CD14-positive monocyte (primary cell): Measurements from ENCODE around the gene DYRK3. TPM values are rescaled to one million over a fixed set of nuclear protein-coding genes. Genes with fewer than 3 reads are reported as not detected.

ENCODE experiments used
- DNase-seq, 3 donors: peaks; one replicate each; pipeline ENCODE4 v3.0.0-alpha.2; 2011 to 2022
- H2AFZ ChIP-seq: 2 replicates; pipeline ENCODE4 v1.6.0; 2012; ENCODE audit warnings: mild to moderate bottlenecking, low read depth, low read length, inconsistent platforms; ENCODE audit not compliant: insufficient read depth, poor library complexity, severe bottlenecking
- H3K27ac ChIP-seq, 2 donors: 1 replicate in 1 of 2; 2 replicates in 1 of 2; pipeline ENCODE4 v1.5.1; 2012 to 2013; ENCODE audit warnings: low read length in 2 of 2, control low read depth in 1 of 2, inconsistent platforms in 1 of 2, low read depth in 1 of 2, mild to moderate bottlenecking in 1 of 2
- H3K27me3 ChIP-seq, 2 donors: one replicate each; pipeline versions ENCODE4 v1.6.0 to v1.6.1; 2011 to 2013; ENCODE audit warnings: low read length in 2 of 2; ENCODE audit not compliant: control insufficient read depth in 2 of 2, insufficient read depth in 2 of 2
- H3K36me3 ChIP-seq, 2 donors: replicated peaks in 1 of 2; 1 replicate in 1 of 2; 2 replicates in 1 of 2; pipeline versions ENCODE4 v1.5.1 to v1.6.1; 2012 to 2013; ENCODE audit warnings: low read length in 2 of 2, control low read depth in 1 of 2, inconsistent platforms in 1 of 2, mild to moderate bottlenecking in 1 of 2; ENCODE audit not compliant: insufficient read depth in 2 of 2, control insufficient read depth in 1 of 2
- H3K4me1 ChIP-seq, 2 donors: 1 replicate in 1 of 2; 2 replicates in 1 of 2; pipeline versions ENCODE4 v1.5.1 to v1.6.1; 2012 to 2013; ENCODE audit warnings: low read length in 2 of 2, control low read depth in 1 of 2, inconsistent platforms in 1 of 2, mild to moderate bottlenecking in 1 of 2, moderate library complexity in 1 of 2; ENCODE audit not compliant: insufficient read depth in 2 of 2, control insufficient read depth in 1 of 2
- H3K4me2 ChIP-seq: replicated peaks from 2 replicates; pipeline ENCODE3; 2012; ENCODE audit warnings: low read length, moderate library complexity, mild to moderate bottlenecking; ENCODE audit not compliant: poor library complexity, severe bottlenecking; ENCODE audit errors: extremely low read depth
- H3K4me3 ChIP-seq, 3 experiments: fragments of 200-600 bp in 1 of 3; sonication (generic) in 1 of 3; replicated peaks in 1 of 3; 1 replicate in 2 of 3; 2 replicates in 1 of 3; pipeline ENCODE4 v1.5.1; 2011 to 2013; ENCODE audit warnings: low read length in 3 of 3, mild to moderate bottlenecking in 3 of 3, control low read depth in 2 of 3, low read depth in 2 of 3, inconsistent platforms in 1 of 3, moderate library complexity in 1 of 3
- H3K79me2 ChIP-seq: 2 replicates; pipeline ENCODE4 v1.6.0; 2012; ENCODE audit warnings: mild to moderate bottlenecking, control low read depth, inconsistent platforms, low read length, moderate library complexity; ENCODE audit not compliant: insufficient read depth
- H3K9ac ChIP-seq: 2 replicates; pipeline ENCODE4 v1.6.0; 2017; ENCODE audit warnings: low read length, mild to moderate bottlenecking; ENCODE audit not compliant: insufficient read depth, poor library complexity, severe bottlenecking
- H3K9me3 ChIP-seq, 2 donors: replicated peaks in 1 of 2; 1 replicate in 1 of 2; 2 replicates in 1 of 2; pipeline versions ENCODE4 v1.5.1 to v1.6.1; 2012 to 2013; ENCODE audit warnings: low read length in 2 of 2, control low read depth in 1 of 2; ENCODE audit not compliant: control insufficient read depth in 1 of 2, insufficient read depth in 1 of 2
- H4K20me1 ChIP-seq: 2 replicates; pipeline ENCODE4 v1.6.0; 2012; ENCODE audit warnings: mild to moderate bottlenecking, low read length, control low read depth, moderate library complexity; ENCODE audit not compliant: insufficient read depth
- H3K27ac Mint-ChIP-seq, 7 donors: one replicate each; pipeline ENCODE4 v1.8.0; 2020; ENCODE audit warnings: mild to moderate bottlenecking in 7 of 7, mixed read lengths in 7 of 7, moderate library complexity in 6 of 7, inconsistent platforms in 2 of 7
- H3K27me3 Mint-ChIP-seq, 3 donors: one replicate each; pipeline ENCODE4 v1.8.0; 2021 to 2022; ENCODE audit warnings: low read depth in 3 of 3, mild to moderate bottlenecking in 3 of 3, mixed read lengths in 3 of 3, moderate library complexity in 3 of 3, inconsistent platforms in 1 of 3
- H3K36me3 Mint-ChIP-seq, 2 donors: one replicate each; pipeline ENCODE4 v1.8.0; 2020; ENCODE audit warnings: mixed read lengths in 2 of 2, inconsistent platforms in 1 of 2, mild to moderate bottlenecking in 1 of 2
- H3K4me1 Mint-ChIP-seq: one replicate; pipeline ENCODE4 v1.8.0; 2020; ENCODE audit warnings: mild to moderate bottlenecking, mixed read lengths
- H3K4me3 Mint-ChIP-seq, 2 donors: one replicate each; pipeline ENCODE4 v1.8.0; 2020; ENCODE audit warnings: mild to moderate bottlenecking in 2 of 2, mixed read lengths in 2 of 2, moderate library complexity in 1 of 2
- H3K9me3 Mint-ChIP-seq, 7 donors: one replicate each; pipeline ENCODE4 v1.8.0; 2020 to 2022; ENCODE audit warnings: mixed read lengths in 7 of 7, mild to moderate bottlenecking in 6 of 7, moderate library complexity in 6 of 7, inconsistent platforms in 2 of 7
- WGBS: methylation state at CpG from one replicate; pipeline ENCODE4 v1.1.5; 2013; ENCODE audit warnings: missing lambda C conversion rate; ENCODE audit not compliant: insufficient coverage; 5-methylcytosine and 5-hydroxymethylcytosine counted together
- intact Hi-C, 2 donors: fragments of 100-400 bp; cut with micrococcal nuclease; formaldehyde crosslinking; loops; one replicate each; pipeline versions ENCODE4 v1.15.0 to v1.15.1; 2023
- polyA plus RNA-seq, 3 donors: library from polyadenylated mRNA; depleted of rRNA in 1 of 3; unstranded in 2 of 3; stranded (reverse) in 1 of 3; fragments of 300-500 nt in 2 of 3; fragments of >200 nt in 1 of 3; fragmentation: Illumina TruSeq in 2 of 3; gene quantifications; 1 replicate in 2 of 3; 2 replicates in 1 of 3; pipeline ENCODE4 v1.2.3, GENCODE V29; 2012 to 2021
- TF ChIP-seq, protein P1 (sequence below): fragments of 200-600 bp; IDR thresholded peaks from one replicate; pipeline ENCODE4 v1.8.0; 2022; ENCODE audit warnings: antibody characterized with exemption, mild to moderate bottlenecking

Gene DYRK3
- polyA plus RNA-seq, 3 donors, result 0.13 TPM; not detected in 2

DNA sequence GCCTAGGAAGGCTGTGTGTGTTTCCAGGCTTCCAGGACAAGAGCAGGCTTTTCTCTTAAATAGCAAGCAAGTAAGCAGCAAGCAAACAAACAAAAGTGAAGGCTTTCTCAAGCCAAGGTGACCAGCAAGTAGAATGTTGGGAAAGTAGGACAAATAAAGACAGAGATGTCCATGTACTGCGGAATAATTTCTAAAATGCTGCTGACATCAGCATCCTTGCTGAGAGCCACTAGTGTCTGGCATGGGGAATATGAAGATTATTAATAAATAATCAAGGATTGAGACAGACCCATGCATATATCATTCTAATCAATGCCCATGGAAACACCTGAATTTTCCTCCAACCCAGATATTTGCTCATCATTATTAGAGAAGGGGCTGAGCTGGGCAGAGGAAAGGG, 6.4 kb upstream of the DYRK3 start:
- Mint-ChIP-seq H3K4me3 (no peak overlapping the region), H3K9me3 (peaks cover 0 to 2% (median 0%) of the 10 kb centered on the region in 7 donors), H3K36me3 (no peaks in the 10 kb centered on the region), H3K27ac (peak overlapping the region in 1 of 7 donors; percentile 46), H3K27me3 (peaks cover 4 to 5% (median 4%) of the 10 kb centered on the region in 3 donors), H3K4me1 (peaks cover 7% of the 10 kb centered on the region)
- TF ChIP-seq, protein P1, sequence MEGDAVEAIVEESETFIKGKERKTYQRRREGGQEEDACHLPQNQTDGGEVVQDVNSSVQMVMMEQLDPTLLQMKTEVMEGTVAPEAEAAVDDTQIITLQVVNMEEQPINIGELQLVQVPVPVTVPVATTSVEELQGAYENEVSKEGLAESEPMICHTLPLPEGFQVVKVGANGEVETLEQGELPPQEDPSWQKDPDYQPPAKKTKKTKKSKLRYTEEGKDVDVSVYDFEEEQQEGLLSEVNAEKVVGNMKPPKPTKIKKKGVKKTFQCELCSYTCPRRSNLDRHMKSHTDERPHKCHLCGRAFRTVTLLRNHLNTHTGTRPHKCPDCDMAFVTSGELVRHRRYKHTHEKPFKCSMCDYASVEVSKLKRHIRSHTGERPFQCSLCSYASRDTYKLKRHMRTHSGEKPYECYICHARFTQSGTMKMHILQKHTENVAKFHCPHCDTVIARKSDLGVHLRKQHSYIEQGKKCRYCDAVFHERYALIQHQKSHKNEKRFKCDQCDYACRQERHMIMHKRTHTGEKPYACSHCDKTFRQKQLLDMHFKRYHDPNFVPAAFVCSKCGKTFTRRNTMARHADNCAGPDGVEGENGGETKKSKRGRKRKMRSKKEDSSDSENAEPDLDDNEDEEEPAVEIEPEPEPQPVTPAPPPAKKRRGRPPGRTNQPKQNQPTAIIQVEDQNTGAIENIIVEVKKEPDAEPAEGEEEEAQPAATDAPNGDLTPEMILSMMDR, result no peak
- no peaks in the 10 kb centered on the region for H3K79me2 ChIP-seq
- H3K9me3 ChIP-seq, result no peaks in the 10 kb centered on the region
- H3K36me3 ChIP-seq, result no peaks in the 10 kb centered on the region
- H3K9ac ChIP-seq, result no peak overlapping the region
- intact Hi-C loops, result loop anchor here in 1 of 2 donors (10.0 kb wide), 1 partner anchor 186 kb away; no protein-coding TSS in a partner anchor
- peaks cover 4 to 8% of the 10 kb centered on the region in 2 donors for H3K4me1 ChIP-seq
- no peak for DNase-seq
- no peak overlapping the region for H3K4me2 ChIP-seq
- H3K27ac ChIP-seq, result no peak overlapping the region
- H4K20me1 ChIP-seq, result no peaks in the 10 kb centered on the region
- H3K27me3 ChIP-seq, result no peaks in the 10 kb centered on the region
- H2AFZ ChIP-seq, result no peak overlapping the region
- H3K4me3 ChIP-seq, result no peak overlapping the region
- no CpG with 5 or more reads among the region's 1 CpG for WGBS

DNA sequence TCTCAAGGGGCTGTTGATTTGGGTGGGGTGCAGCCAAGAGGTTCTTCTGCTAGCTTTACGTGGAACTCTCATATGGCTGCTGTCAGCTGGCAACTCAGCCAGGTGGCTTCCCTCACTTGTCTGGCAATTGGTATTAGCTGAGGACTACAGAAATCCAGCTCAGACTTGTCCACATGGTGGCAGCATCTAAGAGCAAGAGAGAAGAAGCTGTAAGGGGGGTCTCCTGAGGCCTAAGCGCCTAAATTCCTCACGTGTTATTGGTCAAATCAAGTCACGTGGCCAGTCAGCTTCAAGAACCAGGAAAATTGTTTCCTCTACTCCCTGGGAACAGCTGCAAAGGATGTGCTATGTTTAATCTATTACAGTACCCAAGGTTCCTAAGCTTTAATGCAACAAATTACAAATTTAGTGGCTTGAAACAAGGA, 4.2 kb upstream of the DYRK3 start:
- Mint-ChIP-seq H3K27me3 (peaks cover 10 to 21% (median 13%) of the 10 kb centered on the region in 3 donors), H3K27ac (no peak overlapping the region), H3K36me3 (no peaks in the 10 kb centered on the region), H3K4me3 (no peak overlapping the region), H3K9me3 (peaks cover 0 to 2% (median 0%) of the 10 kb centered on the region in 7 donors), H3K4me1 (peaks cover 22% of the 10 kb centered on the region)
- Histone ChIP-seq H3K9ac (no peak overlapping the region), H4K20me1 (no peaks in the 10 kb centered on the region), H3K4me3 (no peak overlapping the region), H3K4me2 (no peak overlapping the region), H3K9me3 (no peaks in the 10 kb centered on the region), H3K79me2 (no peaks in the 10 kb centered on the region), H2AFZ (no peak overlapping the region), H3K27ac (no peak overlapping the region), H3K36me3 (no peaks in the 10 kb centered on the region), H3K27me3 (peaks cover 3 to 5% of the 10 kb centered on the region in 2 donors), H3K4me1 (peaks cover 19 to 27% of the 10 kb centered on the region in 2 donors)
- WGBS, result 9% methylated on average over 1 of the region's 4 CpGs
- intact Hi-C loops, result loop anchor here (5.0 to 10.0 kb wide), 2 partner anchors 284 to 351 kb away; no protein-coding TSS in a partner anchor
- peak in 1 of 3 donors; percentile 52 for DNase-seq
- TF ChIP-seq, protein P1, result peak; percentile 19
